Loucy (cell line): Measurements from ENCODE around the gene NEDD4L.

Experiments used
- H2AFZ ChIP-seq: fragments of 200-600 bp; sonication (generic); 2 replicates; pipeline ENCODE4 v1.6.0; 2016; ENCODE audit warnings: antibody characterized with exemption, mild to moderate bottlenecking, low read length, moderate library complexity
- H3F3A ChIP-seq: fragments of 200-600 bp; 2 replicates; pipeline ENCODE4 v1.6.0; 2016; ENCODE audit warnings: antibody characterized with exemption, low read depth, mild to moderate bottlenecking
- H3K27me3 ChIP-seq: fragments of 200-600 bp; sonication (generic); 2 replicates; pipeline ENCODE4 v1.6.1; 2014; ENCODE audit warnings: low read length, mild to moderate bottlenecking; ENCODE audit not compliant: insufficient read depth, poor library complexity, severe bottlenecking
- H3K36me3 ChIP-seq: fragments of 200-600 bp; sonication (generic); 2 replicates; pipeline ENCODE4 v1.6.1; 2016; ENCODE audit warnings: low read length; ENCODE audit not compliant: insufficient read depth
- H3K4me1 ChIP-seq: fragments of 200-600 bp; sonication (generic); 2 replicates; pipeline ENCODE4 v1.5.1; 2014; ENCODE audit warnings: low read length, mild to moderate bottlenecking; ENCODE audit not compliant: insufficient read depth, poor library complexity, severe bottlenecking
- H3K4me2 ChIP-seq: fragments of 200-600 bp; sonication (generic); 2 replicates; pipeline ENCODE4 v1.6.0; 2014; ENCODE audit warnings: antibody characterized with exemption, low read length, low read depth, mild to moderate bottlenecking; ENCODE audit not compliant: poor library complexity, severe bottlenecking
- H3K4me3 ChIP-seq: fragments of 200-600 bp; sonication (generic); 2 replicates; pipeline ENCODE4 v1.5.1; 2014; ENCODE audit warnings: low read length, mild to moderate bottlenecking, mixed read lengths; ENCODE audit not compliant: poor library complexity, severe bottlenecking
- H3K79me2 ChIP-seq: fragments of 200-600 bp; sonication (generic); 2 replicates; pipeline ENCODE4 v1.6.1; 2014; ENCODE audit warnings: low read length; ENCODE audit not compliant: insufficient read depth
- H3K9ac ChIP-seq: fragments of 200-600 bp; sonication (generic); 2 replicates; pipeline ENCODE4 v1.6.0; 2014; ENCODE audit warnings: mild to moderate bottlenecking, low read depth, low read length, moderate library complexity; ENCODE audit not compliant: poor library complexity, severe bottlenecking
- H3K9me2 ChIP-seq: fragments of 200-600 bp; sonication (generic); replicated peaks from 2 replicates; pipeline ENCODE4 v1.6.1; 2016; ENCODE audit warnings: low read depth, low read length, mixed read lengths
- H3K9me3 ChIP-seq: fragments of 200-600 bp; sonication (generic); 2 replicates; pipeline ENCODE4 v1.6.1; 2014; ENCODE audit warnings: mild to moderate bottlenecking, antibody characterized with exemption, low read length, low read depth; ENCODE audit not compliant: insufficient read depth
- H4K20me1 ChIP-seq: fragments of 200-600 bp; sonication (generic); 2 replicates; pipeline ENCODE4 v1.6.0; 2014; ENCODE audit warnings: antibody characterized with exemption, low read length, mild to moderate bottlenecking; ENCODE audit not compliant: insufficient read depth, poor library complexity, severe bottlenecking
- EZH2phosphoT487 ChIP-seq: fragments of 200-600 bp; IDR thresholded peaks from 2 replicates; pipeline ENCODE4 v1.6.1; 2018; ENCODE audit warnings: antibody characterized with exemption, mild to moderate bottlenecking, moderate library complexity, borderline replicate concordance
- TF ChIP-seq, protein P1 (sequence below): fragments of 200-600 bp; sonication (generic); conservative IDR thresholded peaks from 2 replicates; pipeline ENCODE4 v1.5.1; 2014; ENCODE audit warnings: mild to moderate bottlenecking, antibody characterized with exemption, low read length

The NEDD4L gene

DNA sequence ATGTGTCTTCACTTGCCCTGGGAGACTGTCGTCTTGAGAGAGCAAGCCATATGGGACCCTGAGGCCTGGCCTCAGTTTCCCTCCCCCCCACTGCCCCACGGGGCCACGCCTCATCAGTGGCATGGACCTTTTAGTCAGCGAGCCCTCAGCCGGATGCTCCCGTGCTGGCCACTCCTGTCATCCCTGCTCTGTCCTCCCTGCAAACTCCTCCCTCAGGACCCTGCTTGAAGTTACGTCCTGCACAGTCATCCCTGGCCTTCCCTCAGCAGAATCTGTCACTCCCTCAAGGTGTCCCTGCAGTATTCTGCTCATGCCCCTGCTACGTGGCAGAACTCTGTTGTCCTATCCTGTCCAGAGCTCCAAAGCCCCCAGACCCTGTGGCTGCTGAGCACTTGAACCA lies 265.1 kb downstream of the NEDD4L start:
- Histone ChIP-seq H3K9me2 (no peaks in the 10 kb centered on the region), H3K4me2 (no peak overlapping the region), H3K79me2 (no peaks in the 10 kb centered on the region), H2AFZ (no peak overlapping the region), H4K20me1 (no peaks in the 10 kb centered on the region), H3K36me3 (no peaks in the 10 kb centered on the region), H3F3A (no peaks in the 10 kb centered on the region), H3K4me3 (no peak overlapping the region), H3K9me3 (no peaks in the 10 kb centered on the region; the same call in 1 of the 2 replicates), H3K4me1 (no peaks in the 10 kb centered on the region), H3K27me3 (no peaks in the 10 kb centered on the region), H3K9ac (no peak overlapping the region)
- TF ChIP-seq EZH2phosphoT487: no peak
- TF ChIP-seq, protein P1, sequence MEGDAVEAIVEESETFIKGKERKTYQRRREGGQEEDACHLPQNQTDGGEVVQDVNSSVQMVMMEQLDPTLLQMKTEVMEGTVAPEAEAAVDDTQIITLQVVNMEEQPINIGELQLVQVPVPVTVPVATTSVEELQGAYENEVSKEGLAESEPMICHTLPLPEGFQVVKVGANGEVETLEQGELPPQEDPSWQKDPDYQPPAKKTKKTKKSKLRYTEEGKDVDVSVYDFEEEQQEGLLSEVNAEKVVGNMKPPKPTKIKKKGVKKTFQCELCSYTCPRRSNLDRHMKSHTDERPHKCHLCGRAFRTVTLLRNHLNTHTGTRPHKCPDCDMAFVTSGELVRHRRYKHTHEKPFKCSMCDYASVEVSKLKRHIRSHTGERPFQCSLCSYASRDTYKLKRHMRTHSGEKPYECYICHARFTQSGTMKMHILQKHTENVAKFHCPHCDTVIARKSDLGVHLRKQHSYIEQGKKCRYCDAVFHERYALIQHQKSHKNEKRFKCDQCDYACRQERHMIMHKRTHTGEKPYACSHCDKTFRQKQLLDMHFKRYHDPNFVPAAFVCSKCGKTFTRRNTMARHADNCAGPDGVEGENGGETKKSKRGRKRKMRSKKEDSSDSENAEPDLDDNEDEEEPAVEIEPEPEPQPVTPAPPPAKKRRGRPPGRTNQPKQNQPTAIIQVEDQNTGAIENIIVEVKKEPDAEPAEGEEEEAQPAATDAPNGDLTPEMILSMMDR: no peak

DNA sequence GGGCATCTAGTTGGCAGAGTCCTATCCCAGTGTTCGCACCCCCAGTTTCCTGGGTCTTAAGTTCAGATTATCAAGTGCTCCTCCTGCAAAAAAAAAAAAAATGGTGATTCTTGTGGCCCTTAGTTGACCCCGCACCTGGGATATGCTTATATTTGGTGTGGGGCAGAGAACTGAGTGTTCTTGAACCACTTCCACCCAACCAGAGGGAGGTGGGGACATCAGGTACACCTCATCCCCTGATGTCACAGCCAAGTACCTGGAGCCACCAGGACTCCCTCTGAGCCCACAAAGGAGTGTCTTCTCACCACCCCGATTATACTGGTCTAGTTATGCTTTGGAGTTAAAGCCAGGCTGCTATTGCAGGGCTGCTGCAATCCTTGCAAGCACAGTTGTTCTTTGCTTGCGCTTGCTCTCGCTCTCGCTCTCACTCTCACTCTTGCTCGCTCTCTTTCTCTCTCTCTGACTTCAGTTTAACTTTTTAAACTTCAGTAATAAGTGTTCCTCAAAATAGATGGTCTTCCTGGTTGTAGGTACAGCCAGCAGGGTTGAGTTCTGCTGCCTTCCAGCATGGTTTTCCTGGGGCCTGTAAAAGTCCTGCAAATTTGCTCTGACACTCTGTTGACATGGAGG lies 265.7 kb downstream of the NEDD4L start:
- Histone ChIP-seq H3K4me1 (no peaks in the 10 kb centered on the region), H3K4me2 (no peak overlapping the region), H3K79me2 (no peaks in the 10 kb centered on the region), H4K20me1 (no peaks in the 10 kb centered on the region), H3K9ac (no peak overlapping the region), H2AFZ (no peak overlapping the region), H3F3A (no peaks in the 10 kb centered on the region), H3K4me3 (no peak overlapping the region), H3K27me3 (no peaks in the 10 kb centered on the region), H3K36me3 (no peaks in the 10 kb centered on the region), H3K9me2 (no peaks in the 10 kb centered on the region), H3K9me3 (no peaks in the 10 kb centered on the region; the same call in 1 of the 2 replicates)
- TF ChIP-seq, protein P1: no peak
- no peak for TF ChIP-seq EZH2phosphoT487

DNA sequence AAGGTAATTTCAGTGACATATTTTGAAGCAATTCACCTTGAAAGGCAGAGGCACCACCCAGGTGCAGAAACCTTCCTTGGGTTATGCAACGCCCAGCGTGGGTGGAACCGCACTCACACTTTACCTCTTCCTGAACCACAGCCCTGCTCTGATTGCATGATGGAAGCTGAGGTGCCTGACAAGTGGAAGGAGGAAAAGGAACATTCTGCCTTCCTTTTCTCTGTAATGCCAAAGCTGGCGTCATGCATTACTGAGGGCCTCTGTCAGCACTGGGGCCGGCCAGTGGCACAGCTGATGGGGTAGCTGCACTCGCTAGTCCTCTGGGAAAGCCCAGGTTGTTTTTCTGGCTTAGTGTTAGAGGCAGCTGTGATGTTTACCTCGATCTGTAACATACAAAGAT lies 266.5 kb downstream of the NEDD4L start:
- no peaks in the 10 kb centered on the region for H3K4me1 ChIP-seq
- no peak overlapping the region for H3K4me3 ChIP-seq
- no peaks in the 10 kb centered on the region for H3K36me3 ChIP-seq
- H2AFZ ChIP-seq: no peak overlapping the region
- no peaks in the 10 kb centered on the region for H4K20me1 ChIP-seq
- no peaks in the 10 kb centered on the region for H3K27me3 ChIP-seq
- TF ChIP-seq EZH2phosphoT487: no peak
- TF ChIP-seq, protein P1: no peak
- no peak overlapping the region for H3K4me2 ChIP-seq
- H3K9me3 ChIP-seq: no peaks in the 10 kb centered on the region; the same call in 1 of the 2 replicates
- no peak overlapping the region for H3K9ac ChIP-seq
- H3K9me2 ChIP-seq: no peaks in the 10 kb centered on the region
- H3K79me2 ChIP-seq: no peaks in the 10 kb centered on the region
- H3F3A ChIP-seq: no peaks in the 10 kb centered on the region
